NB4 (cell line): ENCODE results near the gene RASSF5.

ENCODE experiments used
- DNase-seq: peaks from one replicate; pipeline ENCODE4 v3.0.0; 2010; ENCODE audit warnings: low read depth
- H3K4me3 ChIP-seq: one replicate; pipeline ENCODE4 v1.5.1; 2011; ENCODE audit warnings: mild to moderate bottlenecking, low read depth, low read length, moderate library complexity
- CTCF ChIP-seq: IDR thresholded peaks from one replicate; pipeline ENCODE4 v1.5.1; 2012; ENCODE audit warnings: low read depth, low read length
- MAX ChIP-seq: IDR thresholded peaks from 2 replicates; pipeline ENCODE4 v1.6.1; 2011; ENCODE audit warnings: low read depth, low read length
- MYC ChIP-seq: IDR thresholded peaks from 2 replicates; pipeline ENCODE4 v1.6.1; 2011; ENCODE audit warnings: low read depth, low read length
- POLR2A ChIP-seq: IDR thresholded peaks from 2 replicates; pipeline ENCODE4 v1.6.1; 2011; ENCODE audit warnings: mild to moderate bottlenecking; ENCODE audit not compliant: insufficient read length; ENCODE audit errors: extremely low read depth

The RASSF5 gene

GRCh38 chr1:206463911-206464310 is 43.4 kb upstream of the RASSF5 start:
- H3K4me3 ChIP-seq = no peak overlapping the region
- no peak for DNase-seq
- no peak for TF ChIP-seq MYC
- no peak for TF ChIP-seq CTCF
- no peak for TF ChIP-seq MAX
- no peak for TF ChIP-seq POLR2A

GRCh38 chr1:206464456-206464964 is 42.8 kb upstream of the RASSF5 start:
- TF ChIP-seq CTCF (no peak), POLR2A (no peak), MYC (no peak), MAX (no peak)
- no peak overlapping the region for H3K4me3 ChIP-seq
- DNase-seq = no peak

- TF ChIP-seq CTCF (no peak), POLR2A (no peak), MYC (no peak), MAX (no peak)
- DNase-seq = no peak
These were observed 41.4 kb upstream of the RASSF5 start for GRCh38 chr1:206465951-206466350.

GRCh38 chr1:206466840-206467649 is 40.3 kb upstream of the RASSF5 start:
- peak; percentile 65 for DNase-seq
- H3K4me3 ChIP-seq = no peak overlapping the region
- TF ChIP-seq MAX = no peak
- TF ChIP-seq CTCF = no peak
- no peak for TF ChIP-seq POLR2A
- no peak for TF ChIP-seq MYC

More at GRCh38 chr1:206465951-206466350, 41.4 kb upstream of the RASSF5 start:
- H3K4me3 ChIP-seq = no peak overlapping the region

GRCh38 chr1:206467915-206468314 is 39.4 kb upstream of the RASSF5 start:
- no peak overlapping the region for H3K4me3 ChIP-seq
- peak; percentile 96 for TF ChIP-seq MYC
- peak; percentile 50 for TF ChIP-seq POLR2A
- TF ChIP-seq MAX = peak; percentile 99
- no peak for TF ChIP-seq CTCF
- DNase-seq = peak; percentile 98
